Nephron (organoid): Measurements from ENCODE around the gene RPTOR.

Experiments used
- H3K27ac Mint-ChIP-seq, 3 experiments: 2 replicates each; pipeline ENCODE4 v1.8.0; 2020; ENCODE audit warnings: mixed read lengths in 3 of 3, mild to moderate bottlenecking in 2 of 3, moderate library complexity in 1 of 3
- H3K27me3 Mint-ChIP-seq: 2 replicates; pipeline ENCODE4 v1.8.0; 2021; ENCODE audit warnings: low read depth, mild to moderate bottlenecking, moderate library complexity, mixed read lengths
- H3K36me3 Mint-ChIP-seq: 2 replicates; pipeline ENCODE4 v1.8.0; 2020; ENCODE audit warnings: low read depth, mixed read lengths
- H3K4me1 Mint-ChIP-seq: 2 replicates; pipeline ENCODE4 v1.8.0; 2020; ENCODE audit warnings: mixed read lengths
- H3K4me3 Mint-ChIP-seq, 3 experiments: 2 replicates each; pipeline ENCODE4 v1.8.0; 2020; ENCODE audit warnings: mild to moderate bottlenecking in 3 of 3, mixed read lengths in 3 of 3, moderate library complexity in 2 of 3
- H3K9me3 Mint-ChIP-seq: 2 replicates; pipeline ENCODE4 v1.8.0; 2020; ENCODE audit warnings: mixed read lengths
- CTCF ChIP-seq, 3 experiments: fragments of 200-600 bp; sonication (generic); IDR thresholded peaks; one replicate each; pipeline ENCODE4 v1.5.0; 2021; ENCODE audit warnings: antibody characterized with exemption in 3 of 3; ENCODE audit not compliant: unreplicated experiment in 3 of 3

RPTOR gene

GRCh38 chr17:80960797-80961452 is 416.3 kb downstream of the RPTOR start:
- no peak for TF ChIP-seq CTCF (IDR thresholded peaks at IDR 0.05; ENCODE audit: unreplicated experiment in 3 of 3)
- peaks cover 41% of the 10 kb centered on the region for H3K4me1 Mint-ChIP-seq
- no peaks in the 10 kb centered on the region for H3K27me3 Mint-ChIP-seq
- H3K4me3 Mint-ChIP-seq = no peak overlapping the region
- no peaks in the 10 kb centered on the region for H3K9me3 Mint-ChIP-seq
- H3K27ac Mint-ChIP-seq = peak overlapping the region; percentile 51 to 98 (median 81)
- peaks cover 6% of the 10 kb centered on the region for H3K36me3 Mint-ChIP-seq

GRCh38 chr17:80961541-80962330 is 417.1 kb downstream of the RPTOR start:
- Mint-ChIP-seq H3K27me3 (no peaks in the 10 kb centered on the region), H3K9me3 (no peaks in the 10 kb centered on the region), H3K27ac (peak overlapping the region; percentile 71 to 98 (median 93)), H3K4me1 (peaks cover 41% of the 10 kb centered on the region), H3K4me3 (peak overlapping the region in 2 of 3 experiments; percentile 57 to 62), H3K36me3 (peaks cover 8% of the 10 kb centered on the region)
- peak in 2 of 3 experiments; percentile 10 to 20 for TF ChIP-seq CTCF (IDR thresholded peaks at IDR 0.05; ENCODE audit: unreplicated experiment in 3 of 3)

- H3K4me1 Mint-ChIP-seq = peaks cover 41% of the 10 kb centered on the region
- H3K36me3 Mint-ChIP-seq = peaks cover 8% of the 10 kb centered on the region
- H3K4me3 Mint-ChIP-seq = no peak overlapping the region
- no peaks in the 10 kb centered on the region for H3K27me3 Mint-ChIP-seq
- peak overlapping the region; percentile 71 to 98 (median 93) for H3K27ac Mint-ChIP-seq
- no peaks in the 10 kb centered on the region for H3K9me3 Mint-ChIP-seq
- TF ChIP-seq CTCF (IDR thresholded peaks at IDR 0.05; ENCODE audit: unreplicated experiment in 3 of 3) = no peak
Observed at GRCh38 chr17:80962356-80963329, 418.0 kb downstream of the RPTOR start.

- Mint-ChIP-seq H3K27me3 (peaks cover 3% of the 10 kb centered on the region), H3K4me1 (peaks cover 51% of the 10 kb centered on the region), H3K9me3 (no peaks in the 10 kb centered on the region), H3K27ac (peak overlapping the region in 2 of 3 experiments; percentile 73 to 74), H3K4me3 (no peak overlapping the region), H3K36me3 (peaks cover 8% of the 10 kb centered on the region)
- TF ChIP-seq CTCF (IDR thresholded peaks at IDR 0.05; ENCODE audit: unreplicated experiment in 3 of 3) = no peak
Observed at GRCh38 chr17:80963812-80964543, 419.3 kb downstream of the RPTOR start.

- Mint-ChIP-seq H3K27ac (peak overlapping the region in 2 of 3 experiments; percentile 73 to 74), H3K4me3 (no peak overlapping the region), H3K9me3 (no peaks in the 10 kb centered on the region), H3K27me3 (peaks cover 3% of the 10 kb centered on the region), H3K4me1 (peaks cover 52% of the 10 kb centered on the region), H3K36me3 (peaks cover 8% of the 10 kb centered on the region)
- no peak for TF ChIP-seq CTCF (IDR thresholded peaks at IDR 0.05; ENCODE audit: unreplicated experiment in 3 of 3)
Observed at GRCh38 chr17:80964544-80964856, 419.9 kb downstream of the RPTOR start.
